Ishikawa (cell line): ENCODE results near the gene FCRL3.

Experiments used
- CEBPB ChIP-seq: IDR thresholded peaks from 2 replicates; pipeline ENCODE4 v1.6.1; 2012
- CREB1 ChIP-seq: IDR thresholded peaks from 2 replicates; pipeline ENCODE4 v1.6.1; 2012; ENCODE audit warnings: low read depth
- EGR1 ChIP-seq: IDR thresholded peaks from 2 replicates; pipeline ENCODE4 v1.6.1; 2012
- EP300 ChIP-seq: IDR thresholded peaks from 2 replicates; pipeline ENCODE4 v1.6.1; 2012; ENCODE audit warnings: borderline replicate concordance
- FOXM1 ChIP-seq: IDR thresholded peaks from 2 replicates; pipeline ENCODE4 v1.6.1; 2012; ENCODE audit warnings: low read depth, borderline replicate concordance
- NFIC ChIP-seq: IDR thresholded peaks from 2 replicates; pipeline ENCODE4 v1.6.1; 2012
- RAD21 ChIP-seq: IDR thresholded peaks from 2 replicates; pipeline ENCODE4 v1.6.1; 2012; ENCODE audit warnings: low read depth
- TAF1 ChIP-seq: IDR thresholded peaks from 2 replicates; pipeline ENCODE4 v1.6.1; 2012; ENCODE audit warnings: low read depth, mild to moderate bottlenecking
- TCF12 ChIP-seq: IDR thresholded peaks from 2 replicates; pipeline ENCODE4 v1.6.1; 2012; ENCODE audit warnings: low read depth
- TEAD4 ChIP-seq: IDR thresholded peaks from 2 replicates; pipeline ENCODE4 v1.6.1; 2012
- YY1 ChIP-seq: IDR thresholded peaks from 2 replicates; pipeline ENCODE4 v1.6.1; 2012; ENCODE audit warnings: low read depth
- ZBTB7A ChIP-seq: IDR thresholded peaks from 2 replicates; pipeline ENCODE4 v1.6.1; 2012; ENCODE audit warnings: low read depth
- TF ChIP-seq, protein P1 (sequence below): IDR thresholded peaks from 2 replicates; pipeline ENCODE4 v1.6.1; 2012
- TF ChIP-seq, protein P2 (sequence below): IDR thresholded peaks from 2 replicates; pipeline ENCODE4 v1.6.1; 2012
- TF ChIP-seq, protein P3 (sequence below): IDR thresholded peaks from 2 replicates; pipeline ENCODE4 v1.6.1; 2012; ENCODE audit warnings: low read depth, mild to moderate bottlenecking

Gene FCRL3

DNA sequence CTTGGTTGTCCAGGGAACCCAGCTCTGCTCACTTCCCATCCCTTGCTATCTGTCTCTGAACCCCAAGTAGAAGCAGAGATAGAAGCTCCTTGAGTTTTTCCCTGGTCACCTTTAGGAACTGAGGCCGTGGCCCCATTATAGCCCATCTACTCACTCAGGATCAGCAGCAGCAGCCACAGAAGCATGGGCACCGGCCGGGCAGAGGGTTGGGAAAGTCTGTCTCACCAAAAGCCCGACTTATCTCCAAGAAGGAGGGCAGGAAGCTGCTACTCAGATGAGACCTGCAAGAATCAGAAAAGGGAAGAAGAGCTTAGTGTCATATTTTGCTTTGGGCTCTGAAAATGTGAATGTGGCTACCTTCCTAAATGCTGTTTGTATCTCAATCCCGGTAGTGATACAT, 264 bp downstream of the FCRL3 start:
- TF ChIP-seq, protein P1, sequence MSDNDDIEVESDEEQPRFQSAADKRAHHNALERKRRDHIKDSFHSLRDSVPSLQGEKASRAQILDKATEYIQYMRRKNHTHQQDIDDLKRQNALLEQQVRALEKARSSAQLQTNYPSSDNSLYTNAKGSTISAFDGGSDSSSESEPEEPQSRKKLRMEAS = no peak
- TF ChIP-seq, protein P2, sequence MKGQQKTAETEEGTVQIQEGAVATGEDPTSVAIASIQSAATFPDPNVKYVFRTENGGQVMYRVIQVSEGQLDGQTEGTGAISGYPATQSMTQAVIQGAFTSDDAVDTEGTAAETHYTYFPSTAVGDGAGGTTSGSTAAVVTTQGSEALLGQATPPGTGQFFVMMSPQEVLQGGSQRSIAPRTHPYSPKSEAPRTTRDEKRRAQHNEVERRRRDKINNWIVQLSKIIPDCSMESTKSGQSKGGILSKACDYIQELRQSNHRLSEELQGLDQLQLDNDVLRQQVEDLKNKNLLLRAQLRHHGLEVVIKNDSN = no peak
- TF ChIP-seq TEAD4 (no peak), YY1 (no peak)

DNA sequence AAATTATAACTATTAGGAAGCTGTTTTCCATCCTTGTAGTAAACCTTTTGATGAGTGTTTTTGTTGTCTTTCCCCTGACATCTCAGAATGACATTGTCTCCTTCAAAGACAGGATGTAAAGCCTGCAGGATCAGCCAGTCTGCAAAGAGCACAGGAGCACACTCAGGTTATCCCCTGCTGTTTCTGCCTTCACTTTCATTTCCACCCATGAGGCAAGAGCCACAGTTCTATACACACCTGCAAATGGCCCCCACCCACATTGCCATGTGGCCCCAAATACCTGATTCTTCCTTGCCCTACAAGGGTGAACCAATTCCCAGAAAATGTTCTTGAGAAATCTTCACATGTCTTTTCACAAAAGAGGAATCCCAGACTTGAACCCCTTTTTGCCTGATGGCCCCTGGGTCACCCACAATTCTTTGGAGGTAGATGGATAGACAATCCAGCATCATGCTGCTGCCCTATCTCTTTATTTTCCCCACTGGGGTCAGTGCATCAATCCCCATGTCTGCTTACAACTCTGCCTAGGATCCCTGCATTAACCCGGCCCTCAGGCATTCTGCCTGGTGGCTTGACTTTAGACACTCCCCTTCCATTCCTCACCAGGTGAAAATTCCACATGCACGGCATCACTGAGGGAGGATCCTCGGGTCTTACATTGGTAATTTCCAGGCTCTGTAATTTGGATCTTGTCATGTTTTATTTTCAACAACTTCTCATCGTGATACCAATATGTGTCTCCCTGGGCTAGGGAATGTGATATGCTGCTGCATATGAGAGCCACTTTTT, 2.6 kb downstream of the FCRL3 start:
- TF ChIP-seq RAD21 (no peak), YY1 (no peak), NFIC (no peak), TEAD4 (no peak)
- TF ChIP-seq, protein P2 = no peak
- TF ChIP-seq, protein P3, sequence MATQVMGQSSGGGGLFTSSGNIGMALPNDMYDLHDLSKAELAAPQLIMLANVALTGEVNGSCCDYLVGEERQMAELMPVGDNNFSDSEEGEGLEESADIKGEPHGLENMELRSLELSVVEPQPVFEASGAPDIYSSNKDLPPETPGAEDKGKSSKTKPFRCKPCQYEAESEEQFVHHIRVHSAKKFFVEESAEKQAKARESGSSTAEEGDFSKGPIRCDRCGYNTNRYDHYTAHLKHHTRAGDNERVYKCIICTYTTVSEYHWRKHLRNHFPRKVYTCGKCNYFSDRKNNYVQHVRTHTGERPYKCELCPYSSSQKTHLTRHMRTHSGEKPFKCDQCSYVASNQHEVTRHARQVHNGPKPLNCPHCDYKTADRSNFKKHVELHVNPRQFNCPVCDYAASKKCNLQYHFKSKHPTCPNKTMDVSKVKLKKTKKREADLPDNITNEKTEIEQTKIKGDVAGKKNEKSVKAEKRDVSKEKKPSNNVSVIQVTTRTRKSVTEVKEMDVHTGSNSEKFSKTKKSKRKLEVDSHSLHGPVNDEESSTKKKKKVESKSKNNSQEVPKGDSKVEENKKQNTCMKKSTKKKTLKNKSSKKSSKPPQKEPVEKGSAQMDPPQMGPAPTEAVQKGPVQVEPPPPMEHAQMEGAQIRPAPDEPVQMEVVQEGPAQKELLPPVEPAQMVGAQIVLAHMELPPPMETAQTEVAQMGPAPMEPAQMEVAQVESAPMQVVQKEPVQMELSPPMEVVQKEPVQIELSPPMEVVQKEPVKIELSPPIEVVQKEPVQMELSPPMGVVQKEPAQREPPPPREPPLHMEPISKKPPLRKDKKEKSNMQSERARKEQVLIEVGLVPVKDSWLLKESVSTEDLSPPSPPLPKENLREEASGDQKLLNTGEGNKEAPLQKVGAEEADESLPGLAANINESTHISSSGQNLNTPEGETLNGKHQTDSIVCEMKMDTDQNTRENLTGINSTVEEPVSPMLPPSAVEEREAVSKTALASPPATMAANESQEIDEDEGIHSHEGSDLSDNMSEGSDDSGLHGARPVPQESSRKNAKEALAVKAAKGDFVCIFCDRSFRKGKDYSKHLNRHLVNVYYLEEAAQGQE = no peak

DNA sequence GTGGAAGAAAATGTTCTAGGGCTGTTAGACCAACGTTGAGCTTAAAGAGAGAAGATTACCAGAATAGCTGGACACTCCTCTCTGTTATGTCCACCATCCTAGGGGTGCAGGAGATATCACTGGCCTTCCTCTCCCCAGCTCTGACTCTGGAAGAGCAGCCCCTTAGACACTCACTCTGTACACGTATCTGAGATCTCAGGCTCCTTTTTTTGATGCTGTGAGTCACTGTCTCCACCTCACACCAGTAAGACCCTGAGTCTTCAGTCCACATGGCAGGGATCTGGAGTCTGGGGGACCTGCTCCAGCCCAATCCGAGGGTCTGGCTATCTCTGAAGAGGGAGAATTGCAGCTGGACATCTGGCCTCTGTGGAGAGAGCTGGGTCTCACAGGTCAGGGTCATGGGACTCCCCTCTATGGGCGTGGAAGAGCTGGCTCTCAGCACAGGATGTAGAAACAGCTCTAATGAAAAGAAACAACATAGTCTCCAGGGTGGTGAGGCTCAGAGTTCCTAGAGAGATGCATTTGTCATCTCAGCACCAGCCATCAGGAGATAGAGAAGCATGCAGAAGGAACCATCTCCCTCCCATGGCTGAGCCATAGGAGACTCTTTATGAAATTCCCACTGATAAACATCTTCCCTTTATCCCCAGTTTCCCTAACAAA, 3.5 kb downstream of the FCRL3 start:
- TF ChIP-seq YY1 = no peak
- TF ChIP-seq, protein P1 = no peak
- no peak for TF ChIP-seq TCF12
- no peak for TF ChIP-seq CREB1
- TF ChIP-seq RAD21 = no peak
- TF ChIP-seq CEBPB = no peak

DNA sequence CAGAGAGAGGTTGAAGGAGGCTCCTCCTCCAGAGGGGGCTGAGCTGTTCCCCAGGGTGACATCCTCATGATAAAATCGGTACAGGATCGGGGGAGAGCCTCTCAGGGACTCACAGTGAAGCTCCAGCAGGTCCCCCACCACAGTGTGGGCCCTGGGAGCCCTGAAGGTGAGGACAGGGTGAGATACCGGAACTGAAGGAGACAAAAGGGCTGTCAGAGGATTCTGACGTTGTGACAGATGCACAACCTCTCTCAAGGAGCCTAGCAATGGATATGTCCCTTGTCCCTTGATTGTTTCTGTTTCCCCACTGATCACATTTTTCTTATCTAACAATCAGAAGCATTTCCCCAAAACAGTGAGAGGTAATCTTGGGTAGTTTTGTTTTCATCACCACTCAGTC, 5.2 kb downstream of the FCRL3 start:
- no peak for TF ChIP-seq RAD21
- TF ChIP-seq NFIC = no peak
- no peak for TF ChIP-seq EP300
- TF ChIP-seq, protein P1 = no peak
- no peak for TF ChIP-seq CREB1
- no peak for TF ChIP-seq TAF1
- no peak for TF ChIP-seq ZBTB7A
- TF ChIP-seq, protein P2 = no peak
- TF ChIP-seq, protein P3 = no peak
- TF ChIP-seq TEAD4 = no peak
- no peak for TF ChIP-seq EGR1
- no peak for TF ChIP-seq TCF12
- no peak for TF ChIP-seq CEBPB
- TF ChIP-seq YY1 = no peak
- TF ChIP-seq FOXM1 = no peak

DNA sequence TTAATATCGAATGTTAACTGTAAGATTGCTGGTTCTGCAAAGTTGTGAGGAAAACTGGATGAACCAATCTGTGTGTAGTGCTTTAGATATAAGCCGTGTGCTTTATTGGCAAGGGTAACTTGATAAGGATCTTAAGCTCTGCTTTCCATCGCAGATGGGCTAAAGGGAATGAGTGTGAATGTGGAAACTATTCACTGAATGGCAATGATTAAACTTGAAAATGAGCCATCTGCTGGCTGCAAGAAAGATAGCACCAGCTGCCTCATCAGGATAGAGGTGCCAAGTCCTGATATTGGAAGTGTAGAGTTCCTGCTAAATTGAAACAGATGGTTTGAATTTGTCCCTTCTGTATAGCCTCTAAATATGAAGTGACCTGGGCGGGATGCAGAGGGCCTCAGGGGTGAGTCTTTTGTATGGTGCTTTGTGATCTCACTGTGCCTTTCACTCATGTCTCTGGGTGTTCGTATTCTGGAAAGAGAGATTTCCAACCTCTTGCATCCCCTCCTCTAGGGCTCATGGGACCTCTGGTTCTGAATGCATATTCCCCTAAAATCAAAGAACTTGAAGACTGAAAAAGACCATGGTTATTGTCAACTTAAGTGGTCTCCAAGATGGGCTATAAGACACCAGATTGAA, 9.2 kb downstream of the FCRL3 start:
- TF ChIP-seq, protein P2 = no peak
- peak; percentile 41 for TF ChIP-seq RAD21
